ENCODE data around the gene PAWR. TPM values are rescaled to one million over a fixed set of nuclear protein-coding genes. Genes with fewer than 3 reads are reported as not detected.

Gene PAWR
- total and polyA plus RNA-seq, 2 experiments from 2014 or later = 149 to 180 TPM

- Histone ChIP-seq H3K9me2 (ENCODE audit: insufficient read depth) (no peaks in the 10 kb centered on the region), H3K79me2 (replicated peaks; ENCODE audit: insufficient read depth) (peaks cover 100% of the 10 kb centered on the region), H3K4me1 (ENCODE audit: insufficient read depth) (peaks cover 64% of the 10 kb centered on the region), H3K4me3 (no peak overlapping the region), H2AFZ (no peak overlapping the region), H3K36me3 (ENCODE audit: insufficient read depth) (no peaks in the 10 kb centered on the region), H3F3A (replicated peaks; ENCODE audit: low read depth) (peaks cover 8% of the 10 kb centered on the region; the same call in 1 of the 2 replicates), H3K4me2 (no peak overlapping the region), H3K27me3 (ENCODE audit: insufficient read depth) (no peaks in the 10 kb centered on the region), H3K27ac (ENCODE audit: low read depth) (no peak overlapping the region), H4K20me1 (replicated peaks; ENCODE audit: insufficient read depth) (peaks cover 73% of the 10 kb centered on the region)
- TF ChIP-seq CTCF (conservative IDR thresholded peaks at IDR 0.05; ENCODE audit: low read depth in 2 of 2) = no peak
- no peak for TF ChIP-seq CREB1 (CRISPR knock-in tag; IDR thresholded peaks at IDR 0.05; ENCODE audit: low read depth)
- no peak for TF ChIP-seq EZH2phosphoT487 (IDR thresholded peaks at IDR 0.05; ENCODE audit: unreplicated experiment)
- no peak for TF ChIP-seq ZNF462 (CRISPR knock-in tag; IDR thresholded peaks at IDR 0.05)
- no peak for TF ChIP-seq STAT1 (IDR thresholded peaks at IDR 0.05; ENCODE audit: unreplicated experiment)
- TF ChIP-seq ZNF114 (CRISPR knock-in tag; IDR thresholded peaks at IDR 0.05) = no peak
- no peak for TF ChIP-seq NANOG (IDR thresholded peaks at IDR 0.05; ENCODE audit: borderline replicate concordance)
- TF ChIP-seq REST (IDR thresholded peaks at IDR 0.05; ENCODE audit: unreplicated experiment) = no peak
- no peak for TF ChIP-seq ETS1 (IDR thresholded peaks at IDR 0.05)
- TF ChIP-seq EZH2 (IDR thresholded peaks at IDR 0.05; ENCODE audit: low read depth, unreplicated experiment) = no peak
- TF ChIP-seq POLR2AphosphoS5 (IDR thresholded peaks at IDR 0.05; ENCODE audit: low read depth) = no peak
- TF ChIP-seq JUNB (IDR thresholded peaks at IDR 0.05; ENCODE audit: unreplicated experiment) = no peak
- no peak for TF ChIP-seq ZNF331 (CRISPR knock-in tag; IDR thresholded peaks at IDR 0.05; ENCODE audit: low read depth)
- ATAC-seq (no peak), DNase-seq (ENCODE audit: low spot score) (no peak)
- Mint-ChIP-seq H3K9me3 (peaks cover 8% of the 10 kb centered on the region; the same call in 1 of the 3 replicates), H3K27ac (no peak overlapping the region), H3K36me3 (ENCODE audit: low read depth) (peaks cover 38% of the 10 kb centered on the region), H3K27me3 (ENCODE audit: insufficient read depth, low read depth, poor library complexity) (peaks cover 4% of the 10 kb centered on the region), H3K4me1 (peaks cover 69% of the 10 kb centered on the region), H3K4me3 (no peak overlapping the region)
These were observed 38.2 kb downstream of the PAWR start for GRCh38 chr12:79652521-79652920.
